Panc1 (cell line): ENCODE measurements around the gene GJB1.

Source experiments
- CTCF ChIP-seq: fragments of 450-650 bp; IDR thresholded peaks from 2 replicates; pipeline ENCODE4 v1.5.1; 2017; ENCODE audit warnings: mild to moderate bottlenecking
- POLR2AphosphoS5 ChIP-seq: IDR thresholded peaks from 2 replicates; pipeline ENCODE4 v1.6.1; 2012; ENCODE audit warnings: mild to moderate bottlenecking, low read depth, low read length, moderate library complexity
- SIN3A ChIP-seq: IDR thresholded peaks from 2 replicates; pipeline ENCODE4 v1.6.1; 2012; ENCODE audit warnings: low read depth, mild to moderate bottlenecking, low read length, moderate library complexity, borderline replicate concordance; ENCODE audit not compliant: insufficient read depth

DNA sequence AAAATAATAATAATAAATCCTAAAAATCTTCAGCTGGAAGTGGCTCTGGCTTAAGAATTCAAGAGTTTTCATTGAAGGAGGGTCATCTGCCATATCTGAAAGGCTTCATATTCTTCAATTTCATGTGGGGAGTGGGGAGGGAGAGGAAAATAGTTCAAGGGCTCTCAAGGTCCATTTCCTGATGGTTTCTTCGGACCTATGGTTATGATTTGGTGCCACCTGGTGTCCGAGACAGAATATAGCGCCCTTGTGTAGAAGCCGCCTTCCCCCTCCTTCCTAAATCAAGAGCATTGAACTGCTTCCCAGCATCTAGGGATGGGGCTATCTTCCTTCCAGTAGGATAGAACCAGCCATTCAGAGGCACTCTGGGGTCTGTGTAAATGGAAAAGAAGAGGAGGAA is 44.1 kb upstream of the GJB1 start:
- TF ChIP-seq CTCF (peak; percentile 74), POLR2AphosphoS5 (no peak), SIN3A (no peak)
